Measurements from ENCODE around the gene MIOS.

Gene MIOS

DNA sequence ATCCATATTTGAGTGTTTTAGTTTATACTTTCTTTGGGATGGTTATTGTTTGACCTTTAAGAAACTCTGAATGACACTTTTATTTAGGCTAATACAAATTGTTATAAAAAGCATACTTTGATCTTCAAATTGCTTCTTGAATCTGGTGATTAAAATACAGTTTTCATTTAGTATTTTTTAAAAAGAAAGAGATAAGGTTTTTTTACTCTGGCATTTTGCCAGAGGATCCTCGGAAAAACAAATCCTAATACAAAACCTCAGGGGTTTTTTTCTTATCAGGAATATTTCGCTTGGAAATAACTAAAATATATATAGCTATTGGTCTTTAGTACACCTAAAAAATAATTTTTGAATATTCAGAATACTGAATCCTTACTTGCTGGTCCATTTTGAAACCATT, 17.0 kb downstream of the MIOS start:
- H3K27me3 ChIP-seq (ENCODE audit: insufficient read depth, low read length) = no peaks in the 10 kb centered on the region
- no peak overlapping the region for H3K4me3 ChIP-seq (ENCODE audit: low read length)
- no peak overlapping the region for H3K9ac ChIP-seq (ENCODE audit: low read depth, low read length)
- no peak overlapping the region for H3K27ac ChIP-seq (ENCODE audit: low read depth, low read length)
- peaks cover 11% of the 10 kb centered on the region; the same call in 1 of the 2 replicates for H3K4me1 ChIP-seq (ENCODE audit: insufficient read depth, low read length)
- no CpG with 5 or more reads among the region's 2 CpGs for WGBS
- H3K36me3 ChIP-seq (ENCODE audit: insufficient read depth, low read length) = peaks cover 63% of the 10 kb centered on the region
- H3K9me3 ChIP-seq (ENCODE audit: insufficient read depth, low read depth, low read length) = no peaks in the 10 kb centered on the region

DNA sequence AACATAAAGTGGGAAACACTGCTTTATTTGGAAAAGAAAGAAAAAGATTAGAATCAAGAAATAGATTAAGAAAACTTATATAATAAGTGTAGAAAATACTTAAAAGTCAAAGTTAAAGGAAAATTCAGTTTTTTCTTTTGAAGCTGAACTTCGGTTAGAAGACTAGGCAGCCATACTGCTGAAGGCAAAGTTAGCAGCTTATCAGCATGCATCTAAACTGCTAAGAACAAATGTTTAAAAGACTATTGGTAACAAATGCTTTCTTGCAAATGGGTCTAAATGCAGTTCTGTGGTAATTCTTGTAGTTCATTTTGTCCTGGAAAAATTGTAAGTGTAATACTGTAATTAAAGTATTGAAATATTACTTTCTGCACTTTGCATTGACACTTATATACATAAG, 18.0 kb downstream of the MIOS start:
- H3K4me3 ChIP-seq (ENCODE audit: low read length) = no peak overlapping the region
- 100% methylated on average over 1 of the region's 1 CpG for WGBS
- H3K27ac ChIP-seq (ENCODE audit: low read depth, low read length) = no peak overlapping the region
- H3K36me3 ChIP-seq (ENCODE audit: insufficient read depth, low read length) = peaks cover 65% of the 10 kb centered on the region
- H3K9ac ChIP-seq (ENCODE audit: low read depth, low read length) = no peak overlapping the region
- H3K4me1 ChIP-seq (ENCODE audit: insufficient read depth, low read length) = peaks cover 11% of the 10 kb centered on the region; the same call in 1 of the 2 replicates
- H3K9me3 ChIP-seq (ENCODE audit: insufficient read depth, low read depth, low read length) = no peaks in the 10 kb centered on the region
- H3K27me3 ChIP-seq (ENCODE audit: insufficient read depth, low read length) = no peaks in the 10 kb centered on the region

DNA sequence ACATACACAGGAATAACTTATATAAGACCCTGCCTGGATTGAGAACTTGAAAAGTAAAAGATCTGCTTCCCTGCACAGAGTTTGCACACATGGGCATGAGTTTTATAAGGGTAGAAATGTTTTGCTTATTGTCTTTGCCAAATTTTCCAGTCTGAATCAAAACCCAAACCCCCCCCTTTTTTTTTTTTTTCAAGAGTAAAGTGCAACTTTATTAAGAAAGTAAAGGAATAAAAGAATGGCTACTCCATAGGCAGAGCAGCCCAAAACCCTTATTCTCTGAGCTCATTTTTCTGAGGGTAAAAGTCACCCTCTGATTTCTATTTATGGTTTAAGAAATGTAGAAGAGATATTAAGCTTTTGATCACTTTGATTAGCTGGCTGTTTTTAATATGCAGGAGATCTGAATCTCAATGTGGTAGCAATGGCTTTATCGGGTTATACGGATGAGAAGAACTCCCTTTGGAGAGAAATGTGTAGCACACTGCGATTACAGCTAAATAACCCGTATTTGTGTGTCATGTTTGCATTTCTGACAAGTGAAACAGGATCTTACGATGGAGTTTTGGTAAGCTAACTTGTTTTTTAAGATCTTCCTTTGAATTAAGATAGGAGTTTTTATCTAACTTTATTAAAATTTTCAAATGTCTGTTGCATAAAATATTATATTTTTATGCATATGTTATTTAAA, 18.7 kb downstream of the MIOS start:
- 98% methylated on average over 5 of the region's 5 CpGs for WGBS
- peaks cover 65% of the 10 kb centered on the region for H3K36me3 ChIP-seq (ENCODE audit: insufficient read depth, low read length)
- H3K9me3 ChIP-seq (ENCODE audit: insufficient read depth, low read depth, low read length) = no peaks in the 10 kb centered on the region
- H3K4me3 ChIP-seq (ENCODE audit: low read length) = no peak overlapping the region
- H3K9ac ChIP-seq (ENCODE audit: low read depth, low read length) = no peak overlapping the region
- H3K27ac ChIP-seq (ENCODE audit: low read depth, low read length) = no peak overlapping the region
- H3K27me3 ChIP-seq (ENCODE audit: insufficient read depth, low read length) = no peaks in the 10 kb centered on the region
- peaks cover 11% of the 10 kb centered on the region; the same call in 1 of the 2 replicates for H3K4me1 ChIP-seq (ENCODE audit: insufficient read depth, low read length)

DNA sequence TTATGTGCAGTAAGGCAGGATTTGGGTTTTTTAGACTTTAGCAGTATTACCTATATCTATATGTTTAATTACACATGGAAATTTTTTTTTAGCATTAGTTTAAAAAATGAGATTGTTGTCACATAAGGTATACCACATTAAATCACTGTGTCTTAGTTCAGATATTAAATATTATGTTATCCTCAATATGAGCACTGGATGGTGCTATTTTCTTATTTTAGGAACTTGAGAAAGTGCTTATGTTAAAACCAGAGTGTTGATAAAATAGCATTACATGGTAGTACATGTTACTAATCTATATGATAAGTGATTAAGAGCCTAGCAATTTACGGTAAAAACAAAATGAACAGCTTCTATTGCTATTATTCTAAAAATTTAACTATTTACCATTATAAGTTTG, 28.8 kb downstream of the MIOS start:
- Histone ChIP-seq H3K27ac (ENCODE audit: low read depth, low read length) (no peak overlapping the region), H3K4me3 (ENCODE audit: low read length) (no peak overlapping the region), H3K4me1 (ENCODE audit: insufficient read depth, low read length) (no peaks in the 10 kb centered on the region), H3K9ac (ENCODE audit: low read depth, low read length) (no peak overlapping the region), H3K36me3 (ENCODE audit: insufficient read depth, low read length) (peaks cover 88% of the 10 kb centered on the region), H3K27me3 (ENCODE audit: insufficient read depth, low read length) (no peaks in the 10 kb centered on the region), H3K9me3 (ENCODE audit: insufficient read depth, low read depth, low read length) (peaks cover 11% of the 10 kb centered on the region)
- WGBS = no CpG with 5 or more reads among the region's 1 CpG

DNA sequence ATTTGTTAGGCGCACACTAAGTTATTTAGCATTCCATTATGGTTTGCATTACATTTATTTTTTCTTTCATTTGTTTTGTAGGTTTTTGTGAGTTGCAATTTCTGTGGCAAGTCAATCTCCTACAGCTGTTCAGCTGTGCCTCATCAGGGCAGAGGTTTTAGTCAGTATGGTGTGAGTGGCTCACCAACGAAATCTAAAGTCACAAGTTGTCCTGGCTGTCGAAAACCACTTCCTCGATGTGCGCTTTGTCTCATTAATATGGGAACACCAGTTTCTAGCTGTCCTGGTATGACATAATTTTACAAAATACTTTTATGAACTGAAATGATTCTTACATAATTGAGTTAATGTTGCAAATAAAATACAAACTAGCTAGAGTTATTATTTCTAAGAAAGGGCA, 29.5 kb downstream of the MIOS start:
- no peaks in the 10 kb centered on the region for H3K27me3 ChIP-seq (ENCODE audit: insufficient read depth, low read length)
- no peak overlapping the region for H3K4me3 ChIP-seq (ENCODE audit: low read length)
- H3K27ac ChIP-seq (ENCODE audit: low read depth, low read length) = no peak overlapping the region
- H3K9me3 ChIP-seq (ENCODE audit: insufficient read depth, low read depth, low read length) = peaks cover 11% of the 10 kb centered on the region
- peaks cover 82% of the 10 kb centered on the region for H3K36me3 ChIP-seq (ENCODE audit: insufficient read depth, low read length)
- 98% methylated on average over 4 of the region's 5 CpGs for WGBS
- no peaks in the 10 kb centered on the region for H3K4me1 ChIP-seq (ENCODE audit: insufficient read depth, low read length)
- H3K9ac ChIP-seq (ENCODE audit: low read depth, low read length) = no peak overlapping the region

DNA sequence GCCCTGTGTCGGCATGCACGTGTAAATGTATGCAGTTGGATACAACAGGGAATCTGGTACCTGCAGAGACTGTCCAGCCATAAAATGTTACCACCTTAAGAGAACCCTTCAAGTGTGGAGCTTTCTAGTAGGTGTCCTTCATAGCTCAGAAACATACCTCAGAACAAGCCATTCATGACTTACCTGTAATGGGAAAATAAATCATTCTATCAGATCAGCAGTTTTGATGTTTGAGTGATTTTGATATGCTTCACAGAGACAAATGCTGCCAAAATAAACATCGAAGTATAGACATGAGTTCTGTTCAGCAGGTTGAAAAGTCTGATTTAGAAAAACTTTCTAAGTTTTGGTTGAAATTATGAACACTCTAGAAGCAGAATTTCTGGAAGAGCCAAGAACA, 40.3 kb downstream of the MIOS start:
- no peaks in the 10 kb centered on the region for H3K9me3 ChIP-seq (ENCODE audit: insufficient read depth, low read depth, low read length)
- no peak overlapping the region for H3K4me3 ChIP-seq (ENCODE audit: low read length)
- no peak overlapping the region for H3K27ac ChIP-seq (ENCODE audit: low read depth, low read length)
- peaks cover 36% of the 10 kb centered on the region for H3K36me3 ChIP-seq (ENCODE audit: insufficient read depth, low read length)
- no peaks in the 10 kb centered on the region for H3K4me1 ChIP-seq (ENCODE audit: insufficient read depth, low read length)
- WGBS = 79% methylated on average over 3 of the region's 3 CpGs
- H3K9ac ChIP-seq (ENCODE audit: low read depth, low read length) = no peak overlapping the region
- no peaks in the 10 kb centered on the region for H3K27me3 ChIP-seq (ENCODE audit: insufficient read depth, low read length)

DNA sequence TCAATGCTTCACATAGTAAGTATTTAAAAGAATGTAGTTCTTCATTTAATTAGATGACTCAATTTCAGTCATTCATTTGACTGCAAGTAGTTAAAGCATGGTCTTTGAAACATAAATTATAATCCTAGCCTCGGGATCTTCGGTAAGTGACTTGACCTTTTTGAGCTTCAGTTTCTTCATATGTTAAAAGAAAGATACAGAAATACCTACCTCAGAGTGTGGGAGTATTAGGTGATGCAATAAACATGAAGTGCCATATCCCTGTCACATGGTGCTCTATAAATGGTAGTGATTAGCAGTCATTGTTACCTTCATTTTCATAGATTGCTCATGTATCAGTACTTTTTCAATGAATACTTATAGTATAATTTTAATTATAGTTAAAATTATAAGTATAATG, 42.6 kb downstream of the MIOS start:
- no peak overlapping the region for H3K9ac ChIP-seq (ENCODE audit: low read depth, low read length)
- H3K27me3 ChIP-seq (ENCODE audit: insufficient read depth, low read length) = no peaks in the 10 kb centered on the region
- WGBS = 100% methylated on average over 2 of the region's 2 CpGs
- no peaks in the 10 kb centered on the region for H3K4me1 ChIP-seq (ENCODE audit: insufficient read depth, low read length)
- peaks cover 36% of the 10 kb centered on the region for H3K36me3 ChIP-seq (ENCODE audit: insufficient read depth, low read length)
- H3K9me3 ChIP-seq (ENCODE audit: insufficient read depth, low read depth, low read length) = no peaks in the 10 kb centered on the region
- no peak overlapping the region for H3K27ac ChIP-seq (ENCODE audit: low read depth, low read length)
- no peak overlapping the region for H3K4me3 ChIP-seq (ENCODE audit: low read length)

DNA sequence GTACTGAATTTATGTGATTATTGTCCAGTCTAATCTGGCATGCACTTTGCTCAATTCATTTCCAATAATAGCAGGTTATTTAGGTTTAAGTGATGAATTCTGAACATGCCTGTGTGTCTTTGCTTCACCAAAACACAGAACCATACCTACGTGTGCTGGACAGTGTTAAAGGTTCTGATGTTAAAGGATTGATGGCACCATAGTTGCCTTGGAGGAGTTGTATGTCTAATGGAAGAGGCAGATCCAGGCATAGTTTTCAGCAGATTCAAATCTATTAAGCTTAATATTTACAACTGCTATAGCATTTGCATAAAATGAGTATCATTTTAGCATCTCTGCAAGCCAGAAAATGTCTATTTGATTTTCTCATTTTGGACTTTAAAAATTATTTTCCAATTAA, 45.8 kb downstream of the MIOS start:
- Histone ChIP-seq H3K27ac (ENCODE audit: low read depth, low read length) (no peak overlapping the region), H3K27me3 (ENCODE audit: insufficient read depth, low read length) (no peaks in the 10 kb centered on the region), H3K36me3 (ENCODE audit: insufficient read depth, low read length) (peaks cover 18% of the 10 kb centered on the region), H3K4me1 (ENCODE audit: insufficient read depth, low read length) (no peaks in the 10 kb centered on the region), H3K9me3 (ENCODE audit: insufficient read depth, low read depth, low read length) (no peaks in the 10 kb centered on the region), H3K9ac (ENCODE audit: low read depth, low read length) (no peak overlapping the region), H3K4me3 (ENCODE audit: low read length) (no peak overlapping the region)
- 60% methylated on average over 1 of the region's 1 CpG for WGBS

DNA sequence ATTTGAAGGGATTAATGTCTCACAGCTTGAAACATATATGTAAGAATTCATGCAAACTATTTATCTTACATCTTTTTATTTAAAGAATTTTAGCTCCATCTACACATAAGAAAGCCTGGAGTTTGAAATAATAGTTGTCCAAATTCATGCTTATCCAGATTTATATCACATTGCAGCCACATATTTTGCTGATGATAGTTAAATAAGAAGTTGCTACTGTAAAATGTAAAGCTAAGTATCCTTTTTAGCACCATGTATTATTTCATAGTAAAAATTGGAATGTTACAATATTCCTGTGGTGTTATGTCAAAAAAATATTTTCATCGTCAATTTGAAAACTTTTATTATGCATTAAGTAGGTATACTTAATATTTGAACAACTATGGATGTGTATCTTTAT, 46.5 kb downstream of the MIOS start:
- Histone ChIP-seq H3K4me1 (ENCODE audit: insufficient read depth, low read length) (no peaks in the 10 kb centered on the region), H3K36me3 (ENCODE audit: insufficient read depth, low read length) (peaks cover 12% of the 10 kb centered on the region), H3K27ac (ENCODE audit: low read depth, low read length) (no peak overlapping the region), H3K27me3 (ENCODE audit: insufficient read depth, low read length) (no peaks in the 10 kb centered on the region), H3K9ac (ENCODE audit: low read depth, low read length) (no peak overlapping the region), H3K4me3 (ENCODE audit: low read length) (no peak overlapping the region), H3K9me3 (ENCODE audit: insufficient read depth, low read depth, low read length) (no peaks in the 10 kb centered on the region)
- WGBS = no CpG with 5 or more reads among the region's 1 CpG

DNA sequence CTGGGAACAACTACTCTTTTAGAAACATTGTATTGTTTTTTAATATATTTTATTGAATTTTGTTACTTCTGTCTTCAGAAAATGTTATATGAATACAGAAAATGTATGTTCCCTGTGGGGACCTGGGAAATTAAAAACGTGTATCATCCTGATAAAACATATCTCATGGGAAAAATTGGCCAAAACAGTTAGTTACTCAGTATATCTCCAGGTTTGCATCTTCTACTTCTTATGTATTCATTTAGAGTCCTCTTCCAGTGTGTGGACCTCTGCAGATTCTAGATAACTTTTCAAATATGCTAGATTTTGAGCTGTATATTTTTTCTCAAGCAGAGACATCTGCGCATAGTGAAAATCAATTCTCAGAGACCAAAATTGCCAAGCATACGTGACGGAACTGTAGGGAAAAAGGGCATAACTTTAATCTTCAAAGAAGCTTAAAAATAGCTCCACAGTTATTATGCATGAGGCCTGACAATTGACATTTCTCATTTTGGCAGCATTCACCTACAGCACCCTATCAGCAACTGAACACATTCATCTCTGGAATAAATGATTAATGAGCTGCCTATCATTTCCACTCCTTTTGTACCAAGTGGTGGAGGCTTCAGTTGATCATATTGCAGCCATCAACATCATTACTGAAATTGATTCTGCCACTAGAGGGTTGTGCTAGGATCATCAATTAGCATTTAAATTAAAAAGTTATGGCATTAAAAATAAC, 47.5 kb downstream of the MIOS start:
- no peaks in the 10 kb centered on the region; the same call in 1 of the 2 replicates for H3K27me3 ChIP-seq (ENCODE audit: insufficient read depth, low read length)
- no peak overlapping the region for H3K9ac ChIP-seq (ENCODE audit: low read depth, low read length)
- H3K27ac ChIP-seq (ENCODE audit: low read depth, low read length) = no peak overlapping the region
- no peaks in the 10 kb centered on the region for H3K4me1 ChIP-seq (ENCODE audit: insufficient read depth, low read length)
- no peaks in the 10 kb centered on the region for H3K9me3 ChIP-seq (ENCODE audit: insufficient read depth, low read depth, low read length)
- H3K36me3 ChIP-seq (ENCODE audit: insufficient read depth, low read length) = peaks cover 2% of the 10 kb centered on the region; the same call in 1 of the 2 replicates
- no peak overlapping the region for H3K4me3 ChIP-seq (ENCODE audit: low read length)
- 93% methylated on average over 4 of the region's 4 CpGs for WGBS

DNA sequence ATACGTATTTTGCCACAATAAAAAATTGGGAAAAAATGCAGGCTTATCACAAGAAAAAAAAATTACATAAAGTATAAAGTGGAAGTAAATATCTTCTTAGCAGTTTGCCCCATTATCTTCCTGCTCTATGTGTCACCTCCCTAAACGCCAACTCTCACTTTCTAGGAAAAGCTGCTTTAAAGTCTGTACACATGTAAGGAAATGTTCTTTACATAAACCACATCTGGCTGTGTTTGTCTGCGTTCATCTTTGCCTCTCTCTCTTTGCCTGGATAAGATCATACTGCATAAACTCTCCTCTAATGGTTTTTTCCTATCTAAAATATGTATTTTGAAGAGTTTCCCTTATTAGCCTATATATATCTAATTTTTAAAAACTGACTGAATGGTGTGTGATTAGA, 50.9 kb downstream of the MIOS start:
- 83% methylated on average over 2 of the region's 3 CpGs for WGBS
- Histone ChIP-seq H3K9ac (ENCODE audit: low read depth, low read length) (no peak overlapping the region), H3K4me3 (ENCODE audit: low read length) (no peak overlapping the region), H3K4me1 (ENCODE audit: insufficient read depth, low read length) (no peaks in the 10 kb centered on the region), H3K36me3 (ENCODE audit: insufficient read depth, low read length) (no peaks in the 10 kb centered on the region), H3K9me3 (ENCODE audit: insufficient read depth, low read depth, low read length) (no peaks in the 10 kb centered on the region), H3K27ac (ENCODE audit: low read depth, low read length) (no peak overlapping the region), H3K27me3 (ENCODE audit: insufficient read depth, low read length) (no peaks in the 10 kb centered on the region; the same call in 1 of the 2 replicates)

Data from HUES64 (cell line).